IMR-90 (cell line): ENCODE results near the gene HRC. TPM values are rescaled to one million over a fixed set of nuclear protein-coding genes. Genes with fewer than 3 reads are reported as not detected.

ENCODE experiments used
- ATAC-seq: fragments of 200-7000 bp; cut with Tn5 transposase; 2 replicates; pipeline ENCODE4 v1.9.1; 2020; ENCODE audit warnings: low read depth, mild to moderate bottlenecking, moderate library complexity
- BruUV-seq: library from RNA; stranded (reverse); fragments of 400-500 nt; replicated peaks from 2 replicates; lab custom pipeline; 2021; lab: Mats Ljungman, UMichigan
- CTCF ChIA-PET: fragments of 300-600 bp; formaldehyde crosslinking; extraction: SDS; loops from one replicate; lab custom pipeline; 2021; ENCODE audit warnings: antibody characterized with exemption; lab: Yijun Ruan, JAX
- POLR2A ChIA-PET: fragments of 300-600 bp; sonication (Branson Sonifier 250); formaldehyde crosslinking; loops from one replicate; lab custom pipeline; 2022; ENCODE audit warnings: antibody characterized with exemption; ENCODE audit not compliant: unreplicated experiment; lab: Charles Lee
- DNase-seq: peaks from one replicate; pipeline ENCODE4 v3.0.0; 2013
- H2AFZ ChIP-seq: replicated peaks from 2 replicates; pipeline ENCODE3; 2013; ENCODE audit warnings: low read length, mild to moderate bottlenecking; ENCODE audit not compliant: poor library complexity
- H2AK5ac ChIP-seq: 2 replicates; pipeline ENCODE4 v1.6.1; 2013; ENCODE audit warnings: low read depth, low read length, inconsistent platforms
- H2AK9ac ChIP-seq: replicated peaks from 2 replicates; pipeline ENCODE3; 2013; ENCODE audit warnings: mild to moderate bottlenecking, low read depth, low read length, moderate library complexity; ENCODE audit not compliant: poor library complexity
- H2BK120ac ChIP-seq: 2 replicates; pipeline ENCODE4 v1.6.1; 2013; ENCODE audit warnings: low read depth, low read length, inconsistent platforms
- H2BK15ac ChIP-seq: 3 replicates; pipeline ENCODE4 v1.6.1; 2013; ENCODE audit warnings: low read depth, low read length, inconsistent platforms
- H2BK20ac ChIP-seq: 2 replicates; pipeline ENCODE4 v1.6.1; 2013; ENCODE audit warnings: low read depth, mild to moderate bottlenecking, inconsistent platforms, low read length, moderate library complexity
- H2BK5ac ChIP-seq: 2 replicates; pipeline ENCODE4 v1.6.1; 2013; ENCODE audit warnings: mild to moderate bottlenecking, low read depth, low read length, inconsistent platforms; ENCODE audit not compliant: poor library complexity, severe bottlenecking
- H3K14ac ChIP-seq: replicated peaks from 2 replicates; pipeline ENCODE4 v1.6.1; 2013; ENCODE audit warnings: low read depth, low read length, inconsistent platforms
- H3K18ac ChIP-seq: 2 replicates; pipeline ENCODE4 v1.6.1; 2013; ENCODE audit warnings: low read depth, low read length, control low read depth
- H3K23ac ChIP-seq: 2 replicates; pipeline ENCODE4 v1.6.1; 2013; ENCODE audit warnings: low read depth, low read length, inconsistent platforms
- H3K27ac ChIP-seq: 2 replicates; pipeline ENCODE4 v1.5.1; 2013; ENCODE audit warnings: mild to moderate bottlenecking, control low read depth, low read length; ENCODE audit not compliant: insufficient read depth
- H3K27me3 ChIP-seq: 2 replicates; pipeline ENCODE4 v1.6.1; 2013; ENCODE audit warnings: low read length; ENCODE audit not compliant: control insufficient read depth, insufficient read depth
- H3K36me3 ChIP-seq: 2 replicates; pipeline ENCODE4 v1.6.1; 2013; ENCODE audit warnings: low read length, mixed read lengths; ENCODE audit not compliant: control insufficient read depth, insufficient read depth
- H3K4ac ChIP-seq: 2 replicates; pipeline ENCODE4 v1.6.1; 2013; ENCODE audit warnings: low read depth, low read length, inconsistent platforms
- H3K4me1 ChIP-seq: 2 replicates; pipeline ENCODE4 v1.6.1; 2013; ENCODE audit warnings: low read length, mixed read lengths; ENCODE audit not compliant: control insufficient read depth, insufficient read depth
- H3K4me2 ChIP-seq: 2 replicates; pipeline ENCODE4 v1.6.1; 2013; ENCODE audit warnings: low read depth, mild to moderate bottlenecking, control low read depth, low read length, moderate library complexity
- H3K4me3 ChIP-seq: 2 replicates; pipeline ENCODE4 v1.5.1; 2013; ENCODE audit warnings: low read depth, mild to moderate bottlenecking, control low read depth, low read length, moderate library complexity; ENCODE audit not compliant: insufficient read depth
- H3K56ac ChIP-seq: 2 replicates; pipeline ENCODE4 v1.6.1; 2013; ENCODE audit warnings: low read length, inconsistent platforms; ENCODE audit not compliant: insufficient read depth; ENCODE audit errors: extremely low read depth
- H3K79me1 ChIP-seq, 2 experiments: 2 replicates each; pipeline ENCODE4 v1.6.1; 2013; ENCODE audit warnings: low read length in 2 of 2, inconsistent platforms in 1 of 2, low read depth in 1 of 2
- H3K9ac ChIP-seq: 2 replicates; pipeline ENCODE4 v1.6.1; 2013; ENCODE audit warnings: low read depth, low read length, control low read depth
- H3K9me1 ChIP-seq: 2 replicates; pipeline ENCODE4 v1.6.1; 2013; ENCODE audit warnings: low read length, inconsistent platforms; ENCODE audit not compliant: insufficient read depth
- H3K9me3 ChIP-seq: 2 replicates; pipeline ENCODE4 v1.6.1; 2013; ENCODE audit warnings: low read length; ENCODE audit not compliant: control insufficient read depth, insufficient read depth
- H4K20me1 ChIP-seq: 2 replicates; pipeline ENCODE4 v1.6.1; 2013; ENCODE audit warnings: low read length, inconsistent platforms; ENCODE audit not compliant: insufficient read depth
- H4K5ac ChIP-seq: 2 replicates; pipeline ENCODE4 v1.6.1; 2013; ENCODE audit warnings: mild to moderate bottlenecking, low read depth, low read length, control low read depth
- H4K8ac ChIP-seq, 2 experiments: 2 replicates each; pipeline ENCODE4 v1.6.1; 2013; ENCODE audit warnings: low read depth in 2 of 2, low read length in 2 of 2, control low read depth in 1 of 2, inconsistent platforms in 1 of 2
- H4K91ac ChIP-seq: 2 replicates; pipeline ENCODE4 v1.6.1; 2013; ENCODE audit warnings: low read depth, low read length, inconsistent platforms; ENCODE audit not compliant: insufficient read depth
- BHLHE40 ChIP-seq: fragments of 150-350 bp; IDR thresholded peaks from 2 replicates; pipeline ENCODE4 v1.6.1; 2016; ENCODE audit warnings: mild to moderate bottlenecking, low read depth, low read length
- CHD1 ChIP-seq: IDR thresholded peaks from 2 replicates; pipeline ENCODE4 v1.6.1; 2012; ENCODE audit warnings: low read depth, low read length, improper control_type of control experiment
- MAFK ChIP-seq: IDR thresholded peaks from 2 replicates; pipeline ENCODE4 v1.6.1; 2012; ENCODE audit warnings: low read depth, low read length, improper control_type of control experiment
- MXI1 ChIP-seq: IDR thresholded peaks from 2 replicates; pipeline ENCODE4 v1.6.1; 2012; ENCODE audit warnings: low read depth, mild to moderate bottlenecking, low read length, moderate library complexity, borderline replicate concordance
- NFE2L2 ChIP-seq: fragments of 150-350 bp; IDR thresholded peaks from 2 replicates; pipeline ENCODE4 v1.6.1; 2016; ENCODE audit warnings: low read depth, mild to moderate bottlenecking, low read length
- RFX5 ChIP-seq: IDR thresholded peaks from 2 replicates; pipeline ENCODE4 v1.8.0; 2012; ENCODE audit warnings: low read depth, mild to moderate bottlenecking, low read length, moderate library complexity
- WGBS, 2 experiments: methylation state at CpG; one replicate each; pipeline versions ENCODE4 v1.1.5 to v1.1.7; 2013; ENCODE audit warnings: missing lambda C conversion rate in 2 of 2; ENCODE audit not compliant: insufficient read length in 1 of 2; ENCODE audit errors: extremely low coverage in 2 of 2; 5-methylcytosine and 5-hydroxymethylcytosine counted together
- dilution Hi-C: fragments of 300-500 bp; cut with HindIII; formaldehyde crosslinking; loops from one replicate; pipeline ENCODE4 v1.14.3; 2018; ENCODE audit warnings: low sequenced_read_pairs; ENCODE audit not compliant: unreplicated experiment
- in situ Hi-C: fragments of 300-500 bp; cut with MboI; formaldehyde crosslinking; loops from 3 replicates; pipeline ENCODE4 v1.14.3; 2019; ENCODE audit warnings: low sequenced_read_pairs, inconsistent platforms, mixed read lengths
- intact Hi-C: fragments of 100-400 bp; cut with micrococcal nuclease; formaldehyde crosslinking; loops from 2 replicates; pipeline ENCODE4 v1.10.0; 2022
- polyA plus RNA-seq, 3 experiments: library from polyadenylated mRNA; depleted of rRNA; stranded (reverse); fragments of >200 nt; gene quantifications; 2 replicates each; pipeline ENCODE4 v1.2.3, GENCODE V29; 2012; ENCODE audit warnings: low replicate concordance in 1 of 3
- total RNA-seq: library from RNA; depleted of rRNA; stranded (reverse); fragments of >200 nt; gene quantifications from 2 replicates; pipeline ENCODE4 v1.2.3, GENCODE V29; 2012

Gene HRC
- total and polyA plus RNA-seq, 2 of the 4 experiments (the other 2 are of a cell fraction) = 0.03 TPM; not detected in 1

- peaks cover 4% of the 10 kb centered on the region for H3K4me1 ChIP-seq
- no peak overlapping the region for H3K14ac ChIP-seq
- H4K91ac ChIP-seq = no peak overlapping the region
- no peaks in the 10 kb centered on the region for H3K9me3 ChIP-seq
- in situ Hi-C loops (no loop called here), intact Hi-C loops (no loop called here), dilution Hi-C loops (no loop called here)
- no peaks in the 10 kb centered on the region for H3K27me3 ChIP-seq
- H2BK5ac ChIP-seq = no peak overlapping the region
- peaks cover 37% of the 10 kb centered on the region for H4K20me1 ChIP-seq
- H3K23ac ChIP-seq = no peak overlapping the region
- H3K4ac ChIP-seq = no peak overlapping the region
- H2AFZ ChIP-seq = no peak overlapping the region
- H4K8ac ChIP-seq = no peak overlapping the region
- no peak overlapping the region for H4K5ac ChIP-seq
- H3K79me1 ChIP-seq = peaks cover 8 to 48% of the 10 kb centered on the region in 2 experiments; a peak in 3 of 4 replicates
- H3K18ac ChIP-seq = no peak overlapping the region
- 83% methylated on average over 4 of the region's 5 CpGs; no CpG with 5 or more reads in 1 of the 2 experiments for WGBS, 2 experiments
- no peak overlapping the region for H3K56ac ChIP-seq
- no peak overlapping the region for H2BK120ac ChIP-seq
- H2AK9ac ChIP-seq = no peak overlapping the region
- BruUV-seq = no TSS peak
- H2AK5ac ChIP-seq = no peak overlapping the region
- no peak overlapping the region for H2BK20ac ChIP-seq
- ChIA-PET CTCF (interaction anchor here (1.1 to 1.5 kb wide), 2 partner anchors 11 to 90 kb away, joined by 3 to 4 read pairs; no protein-coding TSS in a partner anchor), POLR2A (no interaction called here)
- TF ChIP-seq MXI1 = no peak
- TF ChIP-seq CHD1 = no peak
- TF ChIP-seq NFE2L2 = no peak
- no peak for TF ChIP-seq BHLHE40
- no peak for TF ChIP-seq MAFK
- TF ChIP-seq RFX5 = no peak
- H3K27ac ChIP-seq = no peak overlapping the region
- DNase-seq (no peak), ATAC-seq (no peak)
- no peak overlapping the region for H2BK15ac ChIP-seq
- H3K36me3 ChIP-seq = peaks cover 53% of the 10 kb centered on the region
- no peak overlapping the region for H3K4me2 ChIP-seq
- no peak overlapping the region for H3K9ac ChIP-seq
- H3K4me3 ChIP-seq = no peak overlapping the region
- peaks cover 15% of the 10 kb centered on the region for H3K9me1 ChIP-seq
Measured at GRCh38 chr19:49109051-49109450, 46.1 kb downstream of the HRC start.
